Right atrium auricular region (tissue), 2 donors: ENCODE results near the gene EPX. TPM values are rescaled to one million over a fixed set of nuclear protein-coding genes. Genes with fewer than 3 reads are reported as not detected.

Source experiments
- DNase-seq: peaks from one replicate; pipeline ENCODE4 v3.0.0-alpha.2; 2019; ENCODE audit warnings: low spot score
- H3K27ac ChIP-seq, 2 donors: fragments of 200-600 bp; sonication (generic); 1 replicate in 1 of 2; 2 replicates in 1 of 2; pipeline ENCODE4 v1.5.1; 2016 to 2019
- H3K27me3 ChIP-seq, 2 donors: fragments of 200-600 bp; sonication (generic); one replicate each; pipeline versions ENCODE4 v1.5.1 to v1.6.0; 2017 to 2019
- H3K36me3 ChIP-seq: fragments of 200-600 bp; sonication (generic); one replicate; pipeline ENCODE4 v1.5.1; 2016
- H3K4me1 ChIP-seq, 2 donors: fragments of 200-600 bp; sonication (generic); one replicate each; pipeline versions ENCODE4 v1.5.1 to v1.6.0; 2017 to 2019
- H3K4me3 ChIP-seq, 2 donors: fragments of 200-600 bp; sonication (generic); 1 replicate in 1 of 2; 2 replicates in 1 of 2; pipeline ENCODE4 v1.5.1; 2017 to 2019; ENCODE audit warnings: mild to moderate bottlenecking in 1 of 2, moderate library complexity in 1 of 2
- H3K9me3 ChIP-seq, 2 donors: fragments of 200-600 bp; sonication (generic); one replicate each; pipeline ENCODE4 v1.5.1; 2019
- CTCF ChIP-seq, 2 donors: fragments of 200-600 bp; sonication (generic); IDR thresholded peaks; one replicate each; pipeline ENCODE4 v1.5.1; 2019; ENCODE audit warnings: antibody characterized with exemption in 2 of 2
- total RNA-seq, 2 donors: library from RNA; depleted of rRNA; stranded (reverse); fragments of >200 nt; gene quantifications; one replicate each; pipeline ENCODE4 v1.1.0, GENCODE V29; 2016

The EPX gene
- total RNA-seq, 2 donors from 2014 or later = not detected

GRCh38 chr17:58165981-58166380 is 26.5 kb upstream of the EPX start:
- no peak for TF ChIP-seq CTCF (IDR thresholded peaks at IDR 0.05)
- Histone ChIP-seq H3K27me3 (no peaks in the 10 kb centered on the region), H3K36me3 (no peaks in the 10 kb centered on the region), H3K27ac (no peak overlapping the region), H3K4me3 (no peak overlapping the region), H3K4me1 (no peaks in the 10 kb centered on the region), H3K9me3 (no peaks in the 10 kb centered on the region)
- no peak for DNase-seq

GRCh38 chr17:58166682-58167081 is 25.8 kb upstream of the EPX start, which contains the start of gene OR4D2:
TSS of gene OR4D2 (plus strand) at chr17:58166982. CDS start at chr17:58169656, 2,674 bp downstream.
- no peak for DNase-seq
- Histone ChIP-seq H3K4me3 (no peak within 1 kb of the TSS), H3K27ac (no peak within 1 kb of the TSS), H3K9me3 (no peaks in the 10 kb centered on the region), H3K36me3 (no peaks in the 10 kb centered on the region), H3K27me3 (no peaks in the 10 kb centered on the region), H3K4me1 (no peaks in the 10 kb centered on the region)
- TF ChIP-seq CTCF (IDR thresholded peaks at IDR 0.05) = no peak

- Histone ChIP-seq H3K4me1 (no peaks in the 10 kb centered on the region), H3K27me3 (no peaks in the 10 kb centered on the region), H3K36me3 (no peaks in the 10 kb centered on the region), H3K27ac (no peak overlapping the region), H3K9me3 (no peaks in the 10 kb centered on the region), H3K4me3 (no peak overlapping the region)
- no peak for TF ChIP-seq CTCF (IDR thresholded peaks at IDR 0.05)
- DNase-seq = no peak
Measured at GRCh38 chr17:58170622-58171021, 21.9 kb upstream of the EPX start.

- no peak for DNase-seq
- H3K9me3 ChIP-seq = no peaks in the 10 kb centered on the region
- no peak overlapping the region for H3K4me3 ChIP-seq
- peak in 1 of 2 donors; percentile 42 for TF ChIP-seq CTCF (IDR thresholded peaks at IDR 0.05)
- no peak overlapping the region for H3K27ac ChIP-seq
- no peaks in the 10 kb centered on the region for H3K27me3 ChIP-seq
- H3K36me3 ChIP-seq = no peaks in the 10 kb centered on the region
- no peaks in the 10 kb centered on the region for H3K4me1 ChIP-seq
Measured at GRCh38 chr17:58172369-58173071, 20.0 kb upstream of the EPX start.

- DNase-seq = no peak
- no peak for TF ChIP-seq CTCF (IDR thresholded peaks at IDR 0.05)
- Histone ChIP-seq H3K4me1 (no peaks in the 10 kb centered on the region), H3K9me3 (no peaks in the 10 kb centered on the region), H3K27ac (no peak overlapping the region), H3K36me3 (no peaks in the 10 kb centered on the region), H3K27me3 (no peaks in the 10 kb centered on the region), H3K4me3 (no peak overlapping the region)
Measured at GRCh38 chr17:58174871-58175270, 17.7 kb upstream of the EPX start.

GRCh38 chr17:58176200-58176599 is 16.3 kb upstream of the EPX start:
- no peaks in the 10 kb centered on the region for H3K27me3 ChIP-seq
- no peak for TF ChIP-seq CTCF (IDR thresholded peaks at IDR 0.05)
- no peaks in the 10 kb centered on the region for H3K9me3 ChIP-seq
- no peak for DNase-seq
- H3K27ac ChIP-seq = no peak overlapping the region
- no peaks in the 10 kb centered on the region for H3K4me1 ChIP-seq
- no peak overlapping the region for H3K4me3 ChIP-seq
- no peaks in the 10 kb centered on the region for H3K36me3 ChIP-seq
